Caki2 (cell line): ENCODE measurements around the gene PDE4D. TPM values are rescaled to one million over a fixed set of nuclear protein-coding genes. Genes with fewer than 3 reads are reported as not detected.
A peak's percentile ranks its signal among the peaks of the same experiment; 100 is the strongest.

Experiments used
- DNase-seq: peaks from one replicate; pipeline ENCODE4 v3.0.0-alpha.2; 2015; ENCODE audit warnings: low read depth
- in situ Hi-C: cut with HindIII; loops from 2 replicates; pipeline ENCODE4 v1.10.0; 2016; ENCODE audit warnings: low sequenced_read_pairs, low pct_unique_long_range_greater_than_20kb, mixed read lengths
- total RNA-seq: library from RNA; depleted of rRNA; stranded (reverse); fragments of >200 nt; shearing (Covaris generic); gene quantifications from 2 replicates; pipeline ENCODE4 v1.2.3, GENCODE V29; 2014; ENCODE audit warnings: low replicate concordance; rRNA removed

PDE4D gene
- total RNA-seq, result 7.9 and 19.4 TPM in 2 replicates

GRCh38 chr5:59893429-59894227, at the start of gene PDE4D:
Gene PDE4D, minus strand, starts transcription at chr5:59893726.
- in situ Hi-C loops, result no loop called here
- peak; percentile 69 for DNase-seq

GRCh38 chr5:59937633-59938032, 44.1 kb upstream of the PDE4D start:
- in situ Hi-C loops, result no loop called here
- no peak for DNase-seq

GRCh38 chr5:59923465-59923864, 29.9 kb upstream of the PDE4D start:
- DNase-seq, result no peak
- in situ Hi-C loops, result no loop called here

GRCh38 chr5:59922220-59922619, 28.7 kb upstream of the PDE4D start:
- in situ Hi-C loops, result no loop called here
- no peak for DNase-seq

- no peak for DNase-seq
- in situ Hi-C loops, result no loop called here
These were observed 28.3 kb upstream of the PDE4D start for GRCh38 chr5:59921816-59922215.

- in situ Hi-C loops, result no loop called here
- DNase-seq, result no peak
These were observed 26.0 kb upstream of the PDE4D start for GRCh38 chr5:59919484-59919883.

- DNase-seq, result no peak
- in situ Hi-C loops, result no loop called here
These were observed 23.6 kb upstream of the PDE4D start for GRCh38 chr5:59917121-59917520.

GRCh38 chr5:59905188-59905587, 11.7 kb upstream of the PDE4D start:
- no peak for DNase-seq
- in situ Hi-C loops, result no loop called here

GRCh38 chr5:59897075-59897474, 3.5 kb upstream of the PDE4D start:
- in situ Hi-C loops, result no loop called here
- DNase-seq, result no peak

GRCh38 chr5:59891962-59892643, 1.4 kb downstream of the PDE4D start:
- in situ Hi-C loops, result no loop called here
- no peak for DNase-seq

GRCh38 chr5:59887274-59887673, 6.3 kb downstream of the PDE4D start:
- DNase-seq, result no peak
- in situ Hi-C loops, result no loop called here

- no peak for DNase-seq
These were observed 18.9 kb downstream of the PDE4D start for GRCh38 chr5:59874675-59875074.

GRCh38 chr5:59873113-59873512, 20.4 kb downstream of the PDE4D start:
- in situ Hi-C loops, result no loop called here
- DNase-seq, result peak; percentile 5

More at GRCh38 chr5:59874675-59875074, 18.9 kb downstream of the PDE4D start:
- in situ Hi-C loops, result no loop called here

GRCh38 chr5:59866661-59867060, 26.9 kb downstream of the PDE4D start:
- DNase-seq, result no peak
- in situ Hi-C loops, result no loop called here

GRCh38 chr5:59864718-59865117, 28.8 kb downstream of the PDE4D start:
- no peak for DNase-seq
- in situ Hi-C loops, result no loop called here

- in situ Hi-C loops, result no loop called here
- no peak for DNase-seq
These were observed 29.7 kb downstream of the PDE4D start for GRCh38 chr5:59863777-59864176.

GRCh38 chr5:59856358-59856757, 37.2 kb downstream of the PDE4D start:
- in situ Hi-C loops, result no loop called here

GRCh38 chr5:59850766-59851165, 42.8 kb downstream of the PDE4D start:
- in situ Hi-C loops, result no loop called here
- no peak for DNase-seq

More at GRCh38 chr5:59856358-59856757, 37.2 kb downstream of the PDE4D start:
- DNase-seq, result no peak

GRCh38 chr5:59847586-59847985, 45.9 kb downstream of the PDE4D start:
- DNase-seq, result no peak
- in situ Hi-C loops, result no loop called here

GRCh38 chr5:59845730-59846129, 47.8 kb downstream of the PDE4D start:
- in situ Hi-C loops, result no loop called here
- no peak for DNase-seq
